Measurements from ENCODE around the gene NDUFS3. TPM values are rescaled to one million over a fixed set of nuclear protein-coding genes. Genes with fewer than 3 reads are reported as not detected.

The NDUFS3 gene
- total and polyA plus RNA-seq, 2 of the 13 experiments (the other 11 are each of a cell fraction or from before 2014, with no cell fraction given) = 151 to 184 TPM

- TF ChIP-seq RERE (CRISPR knock-in tag; IDR thresholded peaks at IDR 0.05; ENCODE audit: low read depth) (no peak), UBTF (CRISPR knock-in tag; IDR thresholded peaks at IDR 0.05) (peak; percentile 53; the same call in 1 of the 2 replicates), ZNF572 (CRISPR knock-in tag; IDR thresholded peaks at IDR 0.05) (no peak), ZNF674 (CRISPR knock-in tag; IDR thresholded peaks at IDR 0.05; ENCODE audit: low read depth) (no peak), TRIM24 (CRISPR knock-in tag; IDR thresholded peaks at IDR 0.05) (no peak), PATZ1 (CRISPR knock-in tag; IDR thresholded peaks at IDR 0.05) (peak; percentile 18; the same call in 1 of the 2 replicates), ETV6 (CRISPR knock-in tag; conservative IDR thresholded peaks at IDR 0.05) (no peak)
Measured at GRCh38 chr11:47593934-47594855, 15.3 kb downstream of the NDUFS3 start, which contains the start of gene C1QTNF4 (continued).

All from HepG2 (cell line).